DOHH2 (cell line): ENCODE data around the gene POLDIP3.
"Not testable (repeated sequence)": the region's sequence is repeated elsewhere in the genome, so short reads cannot be mapped to it uniquely, and the experiment has no call there.

Experiments used
- CTCF ChIP-seq: fragments of 200-600 bp; sonication (generic); IDR thresholded peaks from one replicate; pipeline ENCODE4 v1.5.1; 2014; ENCODE audit warnings: antibody characterized with exemption, mild to moderate bottlenecking, low read depth, low read length; ENCODE audit not compliant: poor library complexity, severe bottlenecking
- EZH2phosphoT487 ChIP-seq: fragments of 200-600 bp; sonication (generic); IDR thresholded peaks from 2 replicates; pipeline ENCODE4 v1.6.1; 2017; ENCODE audit warnings: borderline replicate concordance, mild to moderate bottlenecking, antibody characterized with exemption, low read length, moderate library complexity, mixed read lengths

GRCh38 chr22:42548126-42548525 lies 66.6 kb downstream of the POLDIP3 start:
- TF ChIP-seq CTCF, EZH2phosphoT487: not testable (repeated sequence)
